Measurements from ENCODE around the gene HSBP1.

HSBP1 gene

GRCh38 chr16:83797013-83797412 lies 10.8 kb upstream of the HSBP1 start:
- peaks cover 7% of the 10 kb centered on the region for H3K27me3 Mint-ChIP-seq (ENCODE audit: low read depth)
- H3K4me3 Mint-ChIP-seq, result no peak overlapping the region
- H3K27ac Mint-ChIP-seq, result no peak overlapping the region
- H3K36me3 Mint-ChIP-seq (ENCODE audit: low read depth), result no peaks in the 10 kb centered on the region
- TF ChIP-seq, protein P1, sequence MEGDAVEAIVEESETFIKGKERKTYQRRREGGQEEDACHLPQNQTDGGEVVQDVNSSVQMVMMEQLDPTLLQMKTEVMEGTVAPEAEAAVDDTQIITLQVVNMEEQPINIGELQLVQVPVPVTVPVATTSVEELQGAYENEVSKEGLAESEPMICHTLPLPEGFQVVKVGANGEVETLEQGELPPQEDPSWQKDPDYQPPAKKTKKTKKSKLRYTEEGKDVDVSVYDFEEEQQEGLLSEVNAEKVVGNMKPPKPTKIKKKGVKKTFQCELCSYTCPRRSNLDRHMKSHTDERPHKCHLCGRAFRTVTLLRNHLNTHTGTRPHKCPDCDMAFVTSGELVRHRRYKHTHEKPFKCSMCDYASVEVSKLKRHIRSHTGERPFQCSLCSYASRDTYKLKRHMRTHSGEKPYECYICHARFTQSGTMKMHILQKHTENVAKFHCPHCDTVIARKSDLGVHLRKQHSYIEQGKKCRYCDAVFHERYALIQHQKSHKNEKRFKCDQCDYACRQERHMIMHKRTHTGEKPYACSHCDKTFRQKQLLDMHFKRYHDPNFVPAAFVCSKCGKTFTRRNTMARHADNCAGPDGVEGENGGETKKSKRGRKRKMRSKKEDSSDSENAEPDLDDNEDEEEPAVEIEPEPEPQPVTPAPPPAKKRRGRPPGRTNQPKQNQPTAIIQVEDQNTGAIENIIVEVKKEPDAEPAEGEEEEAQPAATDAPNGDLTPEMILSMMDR (IDR thresholded peaks at IDR 0.05; ENCODE audit: unreplicated experiment in 3 of 3), result no peak
- no peaks in the 10 kb centered on the region for H3K9me3 Mint-ChIP-seq
- H3K4me1 Mint-ChIP-seq, result peaks cover 17% of the 10 kb centered on the region

- peaks cover 11% of the 10 kb centered on the region for H3K27me3 Mint-ChIP-seq (ENCODE audit: low read depth)
- no peaks in the 10 kb centered on the region for H3K36me3 Mint-ChIP-seq (ENCODE audit: low read depth)
- TF ChIP-seq, protein P1 (IDR thresholded peaks at IDR 0.05; ENCODE audit: unreplicated experiment in 3 of 3), result no peak
- no peaks in the 10 kb centered on the region for H3K9me3 Mint-ChIP-seq
- H3K4me1 Mint-ChIP-seq, result peaks cover 8% of the 10 kb centered on the region
- no peak overlapping the region for H3K4me3 Mint-ChIP-seq
- H3K27ac Mint-ChIP-seq, result no peak overlapping the region
These were observed 8.4 kb upstream of the HSBP1 start for GRCh38 chr16:83799336-83799735.

DNA sequence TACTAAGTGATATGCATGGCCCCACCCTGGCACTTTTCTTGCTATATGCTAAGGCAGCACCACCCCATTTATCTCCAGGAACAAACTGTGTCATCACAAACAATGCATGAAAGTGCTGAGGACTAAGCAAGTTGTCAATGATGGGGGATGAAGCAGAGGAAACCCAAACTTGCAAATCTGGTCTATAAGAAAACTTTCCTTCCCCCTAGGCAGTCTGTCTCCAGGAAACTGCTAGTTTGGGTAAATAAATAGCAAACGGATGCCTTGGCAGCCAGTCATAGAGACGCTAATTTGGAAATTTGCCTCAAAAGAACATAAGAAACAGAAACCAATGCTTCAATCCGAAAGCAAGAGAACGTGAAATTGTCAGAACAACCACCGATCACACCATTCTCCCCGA lies 5.6 kb upstream of the HSBP1 start:
- no peaks in the 10 kb centered on the region for H3K4me1 Mint-ChIP-seq
- TF ChIP-seq, protein P1 (IDR thresholded peaks at IDR 0.05; ENCODE audit: unreplicated experiment in 3 of 3), result no peak
- H3K4me3 Mint-ChIP-seq, result peak overlapping the region in 1 of 3 experiments; percentile 7
- no peaks in the 10 kb centered on the region for H3K9me3 Mint-ChIP-seq
- peaks cover 11% of the 10 kb centered on the region for H3K27me3 Mint-ChIP-seq (ENCODE audit: low read depth)
- no peaks in the 10 kb centered on the region for H3K36me3 Mint-ChIP-seq (ENCODE audit: low read depth)
- H3K27ac Mint-ChIP-seq, result no peak overlapping the region

- Mint-ChIP-seq H3K9me3 (no peaks in the 10 kb centered on the region), H3K4me3 (no peak overlapping the region), H3K36me3 (ENCODE audit: low read depth) (no peaks in the 10 kb centered on the region), H3K4me1 (no peaks in the 10 kb centered on the region), H3K27ac (no peak overlapping the region), H3K27me3 (ENCODE audit: low read depth) (peaks cover 11% of the 10 kb centered on the region)
- TF ChIP-seq, protein P1 (IDR thresholded peaks at IDR 0.05; ENCODE audit: unreplicated experiment in 3 of 3), result no peak
These were observed 5.1 kb upstream of the HSBP1 start for GRCh38 chr16:83802554-83803205.

DNA sequence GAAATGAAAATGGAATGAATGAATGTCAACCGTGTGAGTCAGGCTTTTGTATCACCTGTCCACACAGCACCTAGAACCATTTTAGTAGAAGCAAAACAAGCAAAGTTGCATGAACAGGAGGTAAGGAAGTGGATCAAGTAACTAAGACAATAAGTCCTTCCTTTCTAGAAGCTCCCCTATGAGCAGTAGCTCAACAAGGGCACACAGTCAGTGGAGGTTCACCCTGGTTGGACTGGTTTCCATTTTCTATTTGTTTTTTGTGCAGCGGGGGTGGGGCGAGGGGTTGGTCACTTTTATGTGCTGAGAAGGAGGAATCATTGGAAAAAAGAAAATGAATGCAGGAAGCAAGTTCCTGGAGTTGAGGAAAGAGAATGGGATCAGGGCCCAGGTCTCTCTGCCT lies 4.0 kb upstream of the HSBP1 start:
- Mint-ChIP-seq H3K27me3 (ENCODE audit: low read depth) (peaks cover 11% of the 10 kb centered on the region), H3K36me3 (ENCODE audit: low read depth) (peaks cover 5% of the 10 kb centered on the region), H3K27ac (no peak overlapping the region), H3K9me3 (no peaks in the 10 kb centered on the region), H3K4me3 (peak overlapping the region in 2 of 3 experiments; percentile 22 to 33), H3K4me1 (peaks cover 6% of the 10 kb centered on the region)
- TF ChIP-seq, protein P1 (IDR thresholded peaks at IDR 0.05; ENCODE audit: unreplicated experiment in 3 of 3), result no peak

DNA sequence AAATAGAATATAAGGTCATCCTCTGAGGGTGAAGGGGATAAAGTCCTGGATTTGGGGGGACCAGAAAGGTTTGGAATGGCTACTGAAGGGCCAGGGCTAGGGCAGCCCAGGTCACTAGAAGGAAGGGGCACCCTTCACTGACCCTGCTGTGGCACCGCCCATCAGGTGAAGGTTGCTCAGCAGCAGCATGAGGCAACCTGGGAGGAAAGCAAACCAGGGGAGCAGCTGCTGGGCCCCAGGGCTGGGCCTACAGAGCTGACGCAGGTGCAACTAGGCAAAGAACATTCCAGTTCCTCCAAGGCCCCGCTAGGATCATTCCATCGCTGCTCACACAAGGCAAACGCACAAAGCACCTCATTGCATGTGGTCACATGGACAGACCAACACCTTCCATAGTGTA lies 3.4 kb upstream of the HSBP1 start:
- Mint-ChIP-seq H3K9me3 (no peaks in the 10 kb centered on the region), H3K4me1 (peaks cover 12% of the 10 kb centered on the region), H3K27ac (no peak overlapping the region), H3K4me3 (no peak overlapping the region), H3K36me3 (ENCODE audit: low read depth) (peaks cover 11% of the 10 kb centered on the region), H3K27me3 (ENCODE audit: low read depth) (peaks cover 11% of the 10 kb centered on the region)
- TF ChIP-seq, protein P1 (IDR thresholded peaks at IDR 0.05; ENCODE audit: unreplicated experiment in 3 of 3), result no peak

Measured in nephron (organoid).